ENCODE data around the gene PTPRN2.
"Not testable (repeated sequence)": the region's sequence is repeated elsewhere in the genome, so short reads cannot be mapped to it uniquely, and the experiment has no call there.

PTPRN2 gene

GRCh38 chr7:158389514-158390425 is 197.9 kb downstream of the PTPRN2 start:
- no peak for DNase-seq (ENCODE audit: low read depth in 4 of 4, low spot score in 1 of 4)

- DNase-seq (ENCODE audit: low read depth in 4 of 4, low spot score in 1 of 4), result no peak
These were observed 198.7 kb downstream of the PTPRN2 start for GRCh38 chr7:158388928-158389327.

DNA sequence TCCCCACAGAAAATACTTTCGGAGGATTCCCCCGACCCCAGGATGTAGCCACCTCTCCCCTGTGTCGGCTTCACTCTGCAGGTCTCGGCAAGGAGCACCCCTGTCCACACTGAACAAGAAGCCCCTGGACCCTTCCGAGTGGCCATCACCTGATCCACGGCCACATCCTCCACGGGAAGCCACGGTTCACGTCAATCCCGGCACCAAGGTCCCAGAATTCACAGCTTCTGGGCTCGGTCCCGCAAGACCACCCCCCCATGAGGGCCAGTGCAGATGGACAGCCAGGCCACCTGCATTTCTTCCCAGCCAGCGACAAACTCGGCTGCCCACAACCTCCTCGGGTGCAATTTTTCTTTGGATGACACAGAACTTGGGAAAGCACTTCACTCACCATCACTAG is 199.6 kb downstream of the PTPRN2 start:
- no peak for DNase-seq (ENCODE audit: low read depth in 4 of 4, low spot score in 1 of 4)

DNA sequence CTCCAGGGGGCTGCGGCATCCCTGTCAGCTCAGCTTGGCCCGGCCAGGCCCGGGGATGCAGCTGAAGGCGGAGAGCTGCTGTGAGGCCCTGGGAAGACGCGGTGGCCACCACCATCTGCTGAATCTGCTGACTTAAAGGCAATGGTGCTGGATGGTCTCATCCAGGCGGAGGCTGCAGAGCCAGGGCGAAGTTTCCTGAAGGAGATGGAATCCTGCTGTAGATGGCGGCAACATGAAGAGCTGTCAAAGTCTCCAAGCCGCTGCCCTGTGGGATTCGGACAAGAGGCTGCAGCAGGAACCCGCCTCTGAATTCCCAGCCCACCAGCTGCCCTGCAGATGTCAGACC is 200.1 kb downstream of the PTPRN2 start:
- no peak for DNase-seq (ENCODE audit: low read depth in 4 of 4, low spot score in 1 of 4)

DNA sequence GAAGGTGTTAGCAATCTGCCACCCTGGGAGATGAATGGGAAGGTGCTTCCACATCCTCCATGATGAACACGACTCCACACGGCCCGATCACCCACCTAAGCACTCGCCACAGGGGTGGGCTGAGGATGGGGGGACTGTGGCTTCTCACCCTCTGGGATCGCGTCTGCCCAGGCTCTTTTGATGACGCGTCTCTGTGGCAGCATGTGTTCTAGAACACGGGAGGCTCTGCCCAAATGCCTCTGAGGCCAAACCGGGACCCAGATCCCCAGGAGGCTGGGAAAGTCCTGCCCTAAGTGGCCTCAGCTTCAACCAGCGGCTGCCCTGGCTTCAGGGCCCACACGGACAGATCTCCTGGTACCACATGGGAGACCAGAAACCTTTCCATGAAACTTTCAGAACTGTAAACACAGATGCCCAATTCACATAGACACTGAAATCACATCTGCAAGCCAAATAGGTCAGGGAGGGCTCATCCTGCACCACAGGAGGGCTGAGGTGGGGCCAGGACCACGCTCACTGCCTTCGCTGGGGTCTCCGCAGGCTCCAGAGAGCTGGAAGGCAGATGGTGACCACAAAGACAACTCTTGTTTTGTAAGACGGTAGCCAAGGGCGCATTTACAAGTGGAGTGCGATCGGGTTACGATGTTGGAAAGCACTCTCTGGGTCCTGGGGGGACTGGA is 200.6 kb downstream of the PTPRN2 start:
- DNase-seq (ENCODE audit: low read depth in 4 of 4, low spot score in 1 of 4), result no peak

DNA sequence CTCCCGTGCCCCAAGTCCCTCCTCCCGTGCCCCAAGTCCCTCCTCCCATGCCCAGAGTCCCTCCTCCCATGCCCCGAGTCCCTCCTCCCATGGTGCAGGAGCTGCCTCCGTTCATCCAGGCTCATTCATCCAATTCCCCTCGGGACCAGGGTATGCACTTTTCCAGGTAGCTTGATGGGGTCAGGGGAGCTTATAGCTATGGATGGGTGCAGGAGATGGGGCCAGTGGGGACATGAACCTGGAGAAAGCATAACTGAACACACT is 201.3 kb downstream of the PTPRN2 start:
- DNase-seq (ENCODE audit: low read depth in 4 of 4, low spot score in 1 of 4), result no peak

DNA sequence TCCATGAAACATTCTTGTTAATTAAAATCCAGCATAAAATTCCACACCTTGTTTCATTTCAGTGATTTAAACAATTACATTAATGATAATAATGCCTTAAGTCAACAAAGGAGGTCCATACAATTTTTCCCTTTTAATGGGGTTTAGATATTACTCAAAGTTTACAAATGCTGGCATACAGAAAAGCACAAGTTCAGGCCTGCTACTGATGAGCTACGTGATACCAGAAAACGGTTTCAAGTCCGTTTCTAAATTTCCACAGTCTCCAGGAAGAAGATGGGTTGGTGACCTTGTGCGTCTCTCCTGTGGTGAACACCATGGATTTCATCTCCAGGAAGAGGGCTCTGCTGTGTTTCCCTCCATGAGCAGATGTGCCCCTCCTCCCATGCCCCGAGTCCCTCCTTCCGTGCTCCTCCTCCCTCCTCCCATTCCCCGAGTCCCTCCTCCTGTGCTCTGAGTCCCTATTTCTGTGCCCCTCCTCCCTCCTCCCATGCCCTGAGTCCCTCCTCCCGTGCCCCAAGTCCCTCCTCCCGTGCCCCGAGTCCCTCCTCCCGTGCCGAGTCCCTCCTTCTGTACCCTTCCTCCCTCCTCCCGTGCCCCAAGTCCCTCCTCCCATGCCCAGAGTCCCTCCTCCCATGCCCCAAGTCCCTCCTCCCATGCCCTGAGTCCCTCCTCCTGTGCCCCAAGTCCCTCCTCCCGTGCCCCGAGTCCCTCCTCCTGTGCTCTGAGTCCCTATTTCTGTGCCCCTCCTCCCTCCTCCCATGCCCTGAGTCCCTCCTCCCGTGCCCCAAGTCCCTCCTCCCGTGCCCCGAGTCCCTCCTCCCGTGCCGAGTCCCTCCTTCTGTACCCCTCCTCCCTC is 201.9 kb downstream of the PTPRN2 start:
- not testable (repeated sequence) for DNase-seq (ENCODE audit: low read depth in 4 of 4, low spot score in 1 of 4)

GRCh38 chr7:158384746-158385145 is 202.9 kb downstream of the PTPRN2 start:
- DNase-seq (ENCODE audit: low read depth in 4 of 4, low spot score in 1 of 4), result no peak

- no peak for DNase-seq (ENCODE audit: low read depth in 4 of 4, low spot score in 1 of 4)
These were observed 204.0 kb downstream of the PTPRN2 start for GRCh38 chr7:158383665-158384064.

GRCh38 chr7:158382363-158383254 is 205.0 kb downstream of the PTPRN2 start:
- no peak for DNase-seq (ENCODE audit: low read depth in 4 of 4, low spot score in 1 of 4)

GRCh38 chr7:158381956-158382355 is 205.7 kb downstream of the PTPRN2 start:
- no peak for DNase-seq (ENCODE audit: low read depth in 4 of 4, low spot score in 1 of 4)

DNA sequence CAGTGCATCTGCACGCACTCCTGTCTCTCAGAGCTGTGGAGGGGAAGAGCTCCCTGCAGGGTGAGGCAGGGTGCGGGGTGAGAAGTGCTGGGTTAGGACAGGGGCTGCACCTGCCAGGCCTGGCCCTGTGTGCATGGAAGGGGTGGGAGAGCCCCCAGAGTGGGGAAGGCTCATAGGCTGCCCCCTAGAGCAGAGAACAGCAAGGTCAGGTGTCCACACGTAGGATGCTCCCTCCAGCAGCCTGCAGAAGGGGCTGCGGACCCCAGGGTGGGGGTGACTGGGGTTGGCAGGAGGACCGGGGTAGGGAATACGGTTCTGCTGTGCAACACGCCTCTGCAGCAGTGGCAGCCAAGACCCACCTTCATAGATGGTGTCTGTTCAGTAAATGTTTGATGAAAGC is 208.6 kb downstream of the PTPRN2 start:
- DNase-seq (ENCODE audit: low read depth in 4 of 4, low spot score in 1 of 4), result no peak

DNA sequence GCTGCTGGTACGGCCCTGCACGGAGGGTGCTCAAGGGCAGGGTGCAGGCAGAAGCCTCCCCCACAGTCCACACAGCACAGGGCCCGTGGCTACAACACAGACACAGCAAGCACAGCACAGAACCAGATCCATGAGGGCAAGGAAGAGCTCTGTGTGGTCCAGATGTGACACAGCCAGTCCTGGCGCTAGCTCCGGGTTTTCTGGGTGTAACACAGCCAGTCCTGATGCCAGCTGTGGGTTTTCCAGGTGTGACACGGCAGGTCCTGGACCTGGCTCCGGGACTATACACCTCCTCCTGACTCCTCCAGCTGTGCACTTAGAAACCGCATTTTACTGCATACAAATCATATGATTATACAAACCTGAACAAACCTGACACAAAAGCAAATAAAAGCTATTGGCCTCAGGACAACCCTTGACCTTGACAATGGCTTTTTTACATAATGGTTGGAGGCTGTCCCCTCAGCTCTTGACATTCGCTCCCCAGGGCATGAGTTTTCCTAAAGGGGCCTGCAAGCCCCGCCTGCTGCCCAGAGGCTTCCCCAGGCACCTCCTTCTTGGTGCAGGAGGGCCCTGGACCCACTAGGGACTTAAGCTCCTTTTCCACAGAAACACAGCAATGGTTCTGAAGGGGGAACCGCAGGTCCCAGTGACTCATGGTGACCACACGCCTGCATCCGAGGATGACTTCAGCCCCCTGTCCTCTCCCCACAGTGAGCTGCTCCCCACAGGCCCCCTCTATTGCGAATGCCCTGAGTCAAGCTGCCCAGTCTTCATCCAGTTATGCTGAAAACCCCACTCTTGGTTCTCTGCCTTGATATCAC is 209.6 kb downstream of the PTPRN2 start:
- DNase-seq (ENCODE audit: low read depth in 4 of 4, low spot score in 1 of 4), result no peak

DNA sequence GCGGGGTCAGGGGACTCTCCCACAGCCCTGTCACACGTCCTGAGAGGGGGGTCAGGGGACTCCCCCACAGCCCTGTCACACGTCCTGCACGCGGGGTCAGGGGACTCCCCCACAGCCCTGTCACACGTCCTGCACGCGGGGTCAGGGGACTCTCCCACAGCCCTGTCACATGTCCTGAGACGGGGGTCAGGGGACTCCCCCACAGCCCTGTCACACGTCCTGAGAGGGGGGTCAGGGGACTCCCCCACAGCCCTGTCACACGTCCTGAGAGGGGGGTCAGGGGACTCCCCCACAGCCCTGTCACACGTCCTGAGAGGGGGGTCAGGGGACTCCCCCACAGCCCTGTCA is 210.8 kb downstream of the PTPRN2 start:
- not testable (repeated sequence) for DNase-seq (ENCODE audit: low read depth in 4 of 4, low spot score in 1 of 4)

GRCh38 chr7:158376146-158376838 is 211.3 kb downstream of the PTPRN2 start:
- peak in 3 of 4 experiments; percentile 3 to 21 (median 9) for DNase-seq (ENCODE audit: low read depth in 4 of 4, low spot score in 1 of 4)

DNA sequence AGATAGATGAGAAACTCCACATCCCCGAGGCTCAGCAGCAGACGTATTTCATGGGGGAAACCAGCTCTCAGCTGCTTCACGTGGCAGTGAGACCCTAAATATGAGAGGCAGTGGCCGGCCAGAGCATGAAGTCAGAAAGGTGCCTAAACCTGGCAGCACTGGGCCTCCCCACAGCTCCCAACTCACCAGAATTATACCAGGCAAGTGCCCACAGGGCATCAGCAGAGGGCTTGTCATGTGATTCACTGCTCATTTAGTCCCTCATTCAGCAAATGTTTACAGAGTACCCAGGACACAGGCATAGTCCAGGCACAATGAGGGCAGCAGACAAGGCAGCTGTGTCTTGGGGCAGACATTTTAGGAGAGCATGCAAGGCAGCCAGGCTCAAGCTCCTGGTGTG is 212.6 kb downstream of the PTPRN2 start:
- DNase-seq (ENCODE audit: low read depth in 4 of 4, low spot score in 1 of 4), result no peak

DNA sequence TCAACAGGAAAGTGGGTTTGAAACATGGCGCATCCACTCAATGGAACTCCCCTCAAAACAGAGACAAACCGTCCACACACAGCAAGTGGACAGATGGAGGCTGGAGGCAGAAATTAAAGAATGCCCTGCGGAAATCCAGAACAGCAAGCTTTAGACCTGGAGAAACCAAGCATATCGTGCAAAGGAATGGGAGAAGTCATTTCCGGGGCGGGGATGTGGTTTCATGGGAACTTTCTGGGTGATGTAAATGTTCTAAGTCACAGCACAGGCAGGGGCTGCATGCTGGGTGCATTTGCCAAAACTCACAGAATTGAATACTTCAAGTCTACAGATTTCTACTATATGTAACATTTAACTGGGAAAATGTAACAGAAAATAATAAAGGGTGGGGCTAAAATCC is 213.0 kb downstream of the PTPRN2 start:
- no peak for DNase-seq (ENCODE audit: low read depth in 4 of 4, low spot score in 1 of 4)

DNA sequence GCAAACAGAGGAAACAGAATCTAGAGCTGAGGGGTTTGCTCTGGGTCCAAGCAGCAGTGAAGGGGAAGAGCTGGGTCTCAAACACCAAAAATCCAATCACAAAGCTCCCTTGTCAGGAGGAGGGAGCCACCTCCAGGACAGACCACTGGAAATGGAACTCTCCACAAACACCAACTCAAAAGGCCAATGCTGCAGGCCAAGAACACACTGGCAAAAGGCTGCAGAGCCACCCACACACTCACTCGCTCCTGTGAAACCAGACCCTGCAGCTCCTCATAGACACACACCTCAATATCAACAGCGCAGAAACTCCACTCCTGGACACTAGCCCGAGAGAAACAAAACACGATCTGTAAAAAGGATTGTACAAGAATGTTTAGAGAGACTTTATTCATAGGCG is 213.5 kb downstream of the PTPRN2 start:
- no peak for DNase-seq (ENCODE audit: low read depth in 4 of 4, low spot score in 1 of 4)

GRCh38 chr7:158373476-158374133 is 214.0 kb downstream of the PTPRN2 start:
- DNase-seq (ENCODE audit: low read depth in 4 of 4, low spot score in 1 of 4), result no peak
